HG02870 (cell line): ENCODE results near the gene WBP1.
"Not testable (repeated sequence)": the region's sequence is repeated elsewhere in the genome, so short reads cannot be mapped to it uniquely, and the experiment has no call there.

Source experiments
- ATAC-seq: cut with Tn5 transposase; IDR thresholded peaks from one replicate; pipeline ENCODE4 v1.9.1; 2021; ENCODE audit warnings: mild to moderate bottlenecking, moderate library complexity; ENCODE audit not compliant: unreplicated experiment

The WBP1 gene

DNA sequence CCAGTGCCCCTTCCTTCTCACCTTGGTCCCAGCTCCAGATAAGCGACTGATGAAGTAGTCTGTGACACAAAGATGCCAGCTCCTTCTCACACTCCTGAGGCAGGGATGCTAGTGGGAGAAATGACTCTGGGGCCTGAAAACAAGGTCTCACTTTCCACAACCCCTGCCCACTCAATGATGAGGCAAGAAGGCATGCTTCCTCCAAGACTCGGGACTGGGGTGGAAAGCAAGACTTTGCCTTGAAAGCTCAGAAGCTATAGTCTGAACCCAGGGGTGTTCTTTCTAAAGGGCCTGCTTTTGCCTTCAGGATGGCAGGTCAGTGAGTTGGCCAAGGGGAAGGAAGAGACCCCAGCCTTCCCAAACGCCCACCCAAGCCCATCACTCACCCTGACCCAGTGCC lies 23.2 kb downstream of the WBP1 start:
- ATAC-seq = no peak

DNA sequence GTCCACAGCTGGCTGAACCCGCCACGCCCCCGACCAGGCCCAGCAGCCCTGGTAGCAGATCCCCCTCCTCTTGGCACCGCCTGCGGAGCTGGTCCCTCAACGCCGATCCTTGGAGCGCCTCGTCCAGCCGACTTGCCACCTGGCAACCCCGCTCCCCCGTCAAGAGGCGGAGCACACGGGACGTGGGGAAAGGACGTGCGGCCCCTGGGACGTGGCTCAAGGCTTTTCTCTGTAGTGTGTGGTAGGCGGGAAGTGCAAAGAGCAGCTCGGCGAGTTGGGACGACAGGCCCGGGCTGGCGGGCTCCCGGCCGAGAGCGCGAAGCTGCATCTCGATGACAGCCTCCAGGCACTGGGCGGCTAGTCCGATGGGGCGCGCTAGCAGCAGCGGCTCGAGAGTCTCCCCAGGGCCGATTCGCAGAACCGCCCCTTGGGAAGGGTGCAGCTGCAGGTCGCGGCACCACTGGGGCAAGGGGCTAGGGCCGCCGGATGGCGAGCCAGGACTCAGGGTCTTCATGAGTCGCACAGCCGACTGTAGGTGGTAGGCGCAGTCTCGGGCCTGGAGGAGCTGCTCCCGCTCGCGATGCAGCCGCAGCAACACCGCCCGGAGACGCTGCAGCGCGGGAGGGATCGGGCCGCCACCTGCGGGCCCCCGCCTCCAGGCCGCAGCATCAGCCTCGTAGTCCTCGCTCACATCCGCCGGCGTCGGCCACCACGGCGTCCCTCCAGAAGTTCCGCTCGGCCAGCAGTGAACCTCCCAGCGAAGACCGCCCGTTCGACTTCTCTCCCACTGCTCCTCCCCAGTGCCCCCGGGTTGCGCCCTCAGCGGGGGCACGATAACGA lies 23.9 kb downstream of the WBP1 start:
- peak; percentile 38 for ATAC-seq

DNA sequence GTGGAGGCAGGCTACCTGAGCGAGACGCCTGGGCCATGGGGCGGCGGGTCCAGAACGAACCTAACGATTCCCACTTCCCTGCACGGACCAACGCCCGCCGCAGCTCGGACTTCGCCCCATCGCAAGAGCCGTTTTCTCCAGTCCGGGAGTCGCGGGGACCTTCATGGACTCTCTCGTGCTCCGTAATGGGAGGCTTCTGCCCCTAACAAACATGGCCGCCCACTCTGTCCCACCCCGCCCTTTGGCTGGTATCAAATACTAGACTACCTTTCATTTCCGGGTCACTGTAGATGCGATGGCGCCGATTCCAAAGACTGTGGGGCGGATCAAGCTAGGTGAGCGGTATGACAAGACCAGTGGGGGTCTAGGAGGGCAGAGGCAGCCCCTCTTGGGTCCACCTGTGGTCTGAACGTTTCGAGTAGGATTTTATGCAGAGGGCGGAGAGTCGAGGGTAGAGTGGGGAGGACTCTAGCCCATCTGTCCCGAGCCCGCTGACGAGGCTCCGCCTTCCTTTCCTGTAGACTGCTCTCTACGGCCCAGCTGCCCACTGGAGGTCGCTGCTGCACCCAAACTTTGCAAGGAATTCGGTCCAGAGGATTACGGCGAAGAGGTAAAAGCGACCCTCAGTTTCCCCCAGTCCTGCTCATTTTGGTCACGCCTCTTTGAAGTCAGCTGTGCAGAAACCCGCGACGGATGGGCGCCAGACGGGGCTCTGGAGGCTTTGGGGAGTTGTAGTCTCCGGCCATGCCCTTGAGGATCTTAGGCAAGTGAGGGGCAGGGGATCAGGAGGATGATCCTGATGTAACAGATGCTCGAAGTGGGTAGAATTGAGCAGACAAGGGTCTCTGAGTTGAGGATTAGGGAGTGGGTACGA lies 24.8 kb downstream of the WBP1 start, which contains the start of the genes CCDC142 and TTC31:
CCDC142 (minus strand) TSS at position 198 of the 874 bp plus-strand sequence; CDS start at position 37, 161 bp downstream.
TTC31 (plus strand) TSS at position 281 of the 874 bp plus-strand sequence; CDS start at position 296, 15 bp downstream.
- ATAC-seq = peak; percentile 90

DNA sequence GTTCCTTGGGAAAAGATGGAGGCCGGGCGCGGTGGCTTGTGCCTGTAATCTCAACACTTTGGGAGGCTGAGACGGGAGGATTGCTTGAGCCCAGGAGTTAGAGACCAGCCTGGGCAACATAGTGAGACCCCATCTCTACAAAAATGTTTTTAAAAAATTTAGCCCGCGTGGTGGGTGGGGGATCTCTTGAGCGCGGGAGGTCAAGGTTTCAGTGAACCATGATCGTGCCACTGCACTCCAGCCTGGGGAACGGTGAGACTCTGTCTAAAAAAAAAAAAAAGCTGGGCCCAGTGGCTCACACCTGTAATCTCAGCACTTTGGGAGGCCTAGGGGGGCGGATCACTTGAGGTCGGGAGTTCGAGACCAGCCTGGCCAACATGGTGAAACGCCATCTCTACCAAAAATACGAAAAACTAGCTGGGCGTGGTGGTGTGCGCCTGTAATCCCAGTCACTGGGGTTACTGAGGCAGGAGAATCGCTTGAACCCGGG lies 25.5 kb downstream of the WBP1 start:
- ATAC-seq = not testable (repeated sequence)

DNA sequence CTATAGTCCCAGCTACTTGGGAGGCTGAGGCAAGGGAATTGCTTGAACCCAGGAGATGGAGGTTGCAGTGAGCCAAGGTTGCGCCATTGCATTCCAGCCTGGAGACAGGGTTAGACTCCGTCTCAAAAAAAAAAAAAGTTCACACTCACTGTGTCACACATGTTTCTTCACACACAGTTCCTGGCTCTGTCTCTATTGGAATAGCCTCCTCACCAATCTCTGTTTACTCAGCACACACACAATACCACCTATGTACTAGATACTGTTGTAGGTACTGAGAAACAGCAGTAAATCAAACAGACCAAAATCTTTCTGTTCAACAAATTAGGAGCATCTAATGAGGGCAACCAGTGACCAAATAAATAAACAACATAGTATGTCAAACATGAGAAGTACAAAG lies 27.9 kb downstream of the WBP1 start:
- no peak for ATAC-seq

DNA sequence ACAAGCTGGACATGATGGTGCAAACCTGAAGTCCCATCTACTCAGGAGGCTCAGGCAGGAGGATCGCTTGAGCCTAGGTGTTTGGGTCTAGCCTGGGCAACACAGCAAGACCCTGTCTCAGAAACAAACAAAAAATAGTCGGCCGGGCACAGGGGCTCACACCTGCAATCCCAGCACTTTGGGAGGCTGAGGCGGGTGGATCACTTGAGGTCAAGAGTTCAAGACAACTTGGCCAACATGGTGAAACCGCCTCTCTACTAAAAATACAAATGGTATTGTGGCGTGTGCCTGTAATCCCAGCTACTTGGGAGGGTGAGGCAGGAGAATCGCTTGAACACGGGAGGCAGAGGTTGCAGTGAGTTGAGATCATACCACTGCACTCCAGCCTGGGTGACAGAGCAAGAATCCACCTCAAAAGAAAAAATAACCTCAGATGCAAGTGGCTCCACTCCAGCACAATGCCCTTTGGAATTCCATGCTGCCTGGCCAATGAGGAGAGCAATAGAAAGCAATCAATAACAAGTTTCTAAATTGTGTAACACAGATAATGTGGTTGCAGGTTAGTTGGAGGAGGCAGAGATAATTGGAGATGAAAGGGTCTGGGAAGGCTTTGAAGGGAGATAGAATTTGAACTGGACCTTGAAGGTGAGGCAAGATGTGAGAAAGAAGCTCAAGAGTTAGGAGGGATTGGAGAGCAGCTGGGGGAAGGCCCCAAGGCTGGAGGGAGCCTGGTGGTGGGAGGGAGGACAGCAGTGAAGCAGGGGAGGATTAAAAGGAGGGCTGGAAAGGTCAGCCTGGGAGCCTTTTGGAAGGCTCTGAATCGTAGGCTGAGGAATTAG lies 30.6 kb downstream of the WBP1 start:
- ATAC-seq = no peak

DNA sequence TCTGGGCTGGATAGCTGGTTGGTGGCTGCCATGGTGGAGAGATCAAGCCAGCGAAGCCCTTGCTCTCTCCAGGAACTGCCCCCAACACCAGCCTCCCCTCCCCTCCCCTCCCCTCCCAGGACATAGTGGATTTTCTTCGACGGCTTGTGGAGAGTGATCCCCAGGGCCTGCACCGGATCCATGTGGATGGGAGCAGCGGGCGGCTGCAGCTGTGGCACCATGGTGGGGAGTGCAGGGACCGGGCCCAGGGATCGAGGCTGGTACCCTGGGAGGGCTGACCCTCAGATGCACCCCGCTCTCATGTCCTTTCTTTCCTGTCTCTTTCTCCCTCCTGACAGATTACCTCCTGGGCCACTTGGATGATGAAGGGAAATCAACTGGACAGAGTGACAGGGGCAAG lies 31.7 kb downstream of the WBP1 start:
- no peak for ATAC-seq

DNA sequence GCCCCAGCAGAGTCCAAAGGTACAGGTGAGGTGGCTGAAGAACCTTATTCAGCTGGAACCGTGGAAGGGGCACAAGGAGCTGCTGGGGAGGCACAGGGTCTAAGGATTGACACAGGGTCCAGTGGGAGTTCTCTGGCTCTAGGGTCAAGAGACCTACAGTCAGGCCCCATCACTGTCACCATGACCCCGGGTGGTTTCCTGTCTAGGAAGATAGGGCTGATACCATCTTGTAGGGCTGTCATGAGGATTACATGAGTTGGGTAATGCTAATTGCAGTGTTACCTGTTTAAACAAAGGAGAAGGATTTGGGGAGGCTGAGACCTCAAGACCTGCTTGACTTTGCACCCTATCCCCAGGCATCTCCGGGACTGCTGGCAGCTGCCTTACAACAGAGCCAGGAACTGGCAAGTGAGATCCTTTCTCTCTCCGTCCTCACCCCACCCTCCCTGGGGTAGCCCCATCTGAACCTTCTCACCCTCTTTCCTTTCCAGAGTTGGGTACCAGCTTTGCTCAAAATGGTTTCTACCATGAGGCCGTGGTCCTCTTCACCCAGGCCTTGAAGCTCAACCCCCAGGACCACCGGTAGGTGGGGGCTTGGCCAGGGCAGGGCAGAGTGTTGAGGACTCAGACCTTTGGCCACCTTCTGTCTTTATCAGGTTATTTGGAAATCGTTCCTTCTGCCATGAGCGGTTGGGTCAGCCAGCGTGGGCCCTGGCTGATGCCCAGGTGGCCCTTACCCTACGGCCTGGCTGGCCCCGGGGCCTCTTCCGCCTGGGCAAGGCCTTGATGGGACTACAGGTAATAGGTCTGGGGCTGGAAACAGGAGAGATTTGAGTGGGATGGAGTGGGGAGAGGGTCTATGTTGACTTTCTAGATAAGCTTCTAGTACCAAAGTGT lies 33.7 kb downstream of the WBP1 start:
- no peak for ATAC-seq

DNA sequence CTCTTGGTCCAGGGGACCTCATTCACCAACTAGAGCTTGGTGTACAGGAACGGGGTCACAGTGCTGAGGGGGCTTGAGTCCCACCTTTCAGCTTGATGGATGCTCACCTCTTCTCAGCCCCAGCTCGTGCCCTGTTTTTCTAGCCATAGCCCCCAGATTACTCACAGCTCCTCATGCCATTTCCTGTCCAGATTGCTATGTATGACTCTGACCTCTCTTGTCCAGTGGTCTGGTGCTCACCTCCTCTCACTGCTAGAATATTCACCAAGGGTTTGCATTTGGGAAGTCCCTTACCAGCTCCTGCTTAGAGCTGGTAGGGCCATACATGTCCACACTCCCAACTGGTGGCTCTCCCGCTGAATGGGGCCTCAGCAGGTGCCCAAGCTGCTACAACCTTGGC lies 35.3 kb downstream of the WBP1 start:
- ATAC-seq = no peak

DNA sequence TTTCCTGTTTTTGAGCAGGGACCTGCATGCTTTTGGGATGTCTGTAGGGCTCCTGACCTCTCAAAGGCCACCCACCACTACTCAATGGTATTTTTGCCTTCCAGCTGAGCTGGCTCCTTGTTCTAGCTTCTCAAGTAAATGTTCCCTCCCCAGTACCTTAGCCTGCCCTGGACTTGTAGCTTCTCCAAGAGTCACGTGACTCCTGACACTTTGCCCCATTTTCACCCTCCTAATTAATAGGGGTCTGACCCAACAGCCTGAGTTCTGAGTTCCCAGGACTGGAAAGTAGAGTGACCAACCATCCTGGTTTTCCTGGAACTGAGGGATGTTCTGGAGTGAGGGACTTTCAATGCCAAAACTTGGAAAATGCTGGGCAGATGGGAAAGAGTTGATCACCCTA lies 37.2 kb downstream of the WBP1 start:
- no peak for ATAC-seq

DNA sequence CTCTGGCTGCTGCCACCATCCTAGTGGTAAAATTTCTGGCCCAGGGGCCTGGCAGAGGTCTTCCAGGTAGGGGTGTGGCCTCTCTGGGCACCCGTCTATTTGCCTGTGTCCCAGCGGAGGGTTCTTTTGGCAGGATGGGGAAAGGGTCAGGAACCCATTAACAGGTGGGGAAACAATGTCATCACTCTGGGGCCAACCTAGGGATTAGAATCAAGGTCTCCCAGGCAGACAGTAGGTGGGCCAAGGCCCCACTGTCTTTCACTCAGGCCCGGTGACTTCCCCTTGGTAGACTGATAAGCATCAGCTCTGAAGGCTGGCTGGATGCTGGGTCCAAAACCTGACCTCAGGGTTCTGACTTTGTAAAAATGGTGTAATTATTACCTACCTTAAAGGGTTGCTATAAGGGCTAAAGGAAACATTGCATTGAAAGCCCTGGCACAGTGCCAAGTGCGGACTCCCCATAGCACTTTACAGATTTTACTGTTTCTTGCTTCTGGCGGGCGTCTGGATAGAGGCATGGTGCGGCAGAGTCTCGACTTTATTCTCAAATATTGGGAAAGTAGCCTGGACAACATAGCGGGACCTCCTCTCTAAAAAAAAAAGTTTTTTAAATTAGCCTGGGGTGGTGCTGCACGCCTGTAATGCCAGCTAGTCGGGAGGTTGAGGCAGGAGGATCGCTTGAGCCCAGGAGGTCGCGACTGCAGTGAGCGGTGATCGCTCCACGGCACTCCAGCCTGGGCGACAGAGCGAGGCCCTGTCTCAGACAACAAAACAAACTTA lies 38.9 kb downstream of the WBP1 start:
- no peak for ATAC-seq

DNA sequence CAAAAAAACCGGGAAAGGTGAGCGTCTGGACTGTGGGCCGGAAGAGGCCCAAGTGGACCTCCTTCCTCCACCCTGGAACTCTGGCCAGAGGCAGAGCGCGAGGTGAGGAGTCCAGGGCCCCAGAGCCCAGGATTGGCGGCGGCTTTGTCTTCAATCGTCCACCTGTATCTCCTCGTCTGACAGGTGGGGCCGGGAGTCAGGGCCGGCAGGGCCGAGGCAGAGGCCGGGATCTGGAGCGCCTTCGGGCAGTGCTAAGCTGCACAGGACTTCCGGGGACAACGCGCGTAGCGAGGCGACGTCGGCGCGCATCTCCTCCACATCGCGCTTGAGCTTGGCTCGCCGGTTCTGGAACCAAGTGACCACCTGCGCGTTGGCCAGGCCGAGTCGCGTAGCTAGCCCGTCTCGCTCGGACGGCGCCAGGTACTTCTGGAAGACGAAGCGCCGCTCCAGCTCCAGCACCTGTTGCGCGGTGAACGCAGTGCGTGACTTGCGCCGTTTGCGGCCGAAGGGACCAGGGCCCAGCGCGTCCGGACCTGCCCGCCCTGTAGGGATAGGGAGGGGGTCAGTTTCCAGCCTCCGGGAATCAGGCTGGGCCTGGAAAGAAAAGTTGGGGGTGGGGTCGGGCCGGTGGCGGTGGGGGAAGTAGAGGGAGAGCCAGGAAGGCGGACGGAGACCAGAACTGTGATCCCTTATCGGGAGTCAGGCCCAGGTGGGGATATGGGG lies 39.7 kb downstream of the WBP1 start:
- ATAC-seq = peak; percentile 45

DNA sequence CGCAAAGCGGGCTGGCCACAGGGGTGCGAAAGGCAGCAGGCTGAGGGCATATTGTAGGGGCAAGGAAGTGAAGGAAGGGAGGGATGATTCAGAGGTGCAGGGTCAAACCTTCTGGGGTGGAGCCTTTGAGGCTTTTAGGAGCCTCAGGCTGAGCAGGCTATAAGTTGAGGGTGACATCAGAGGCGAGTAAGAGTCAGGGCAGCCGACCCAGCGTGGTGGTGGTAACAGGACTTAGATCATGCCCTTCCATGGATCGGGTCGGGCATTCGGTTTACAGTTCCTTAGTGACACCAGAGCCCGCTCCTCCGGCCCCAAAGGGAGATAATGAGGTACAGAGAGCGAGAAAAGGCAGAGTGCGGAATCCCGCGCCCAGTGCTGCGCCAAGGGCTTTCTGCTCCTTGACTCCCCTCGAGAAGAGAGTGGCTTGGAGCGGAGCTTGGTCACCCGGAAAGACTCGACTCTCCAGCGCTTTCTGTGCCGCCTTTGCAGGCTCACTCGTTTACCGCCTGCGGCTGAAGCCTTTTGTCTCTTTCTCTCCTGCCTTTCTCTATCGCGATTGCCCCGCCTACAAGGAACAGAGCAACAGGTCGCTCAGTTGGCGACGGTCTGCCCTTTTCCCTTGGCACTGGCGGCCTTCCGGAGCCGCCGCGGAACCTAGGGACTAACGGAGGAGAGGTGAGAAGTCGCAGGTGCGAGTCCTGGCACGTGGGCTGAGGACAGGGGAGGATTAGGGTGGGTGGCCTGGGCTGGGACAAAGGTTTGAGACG lies 40.4 kb downstream of the WBP1 start:
- ATAC-seq = no peak

DNA sequence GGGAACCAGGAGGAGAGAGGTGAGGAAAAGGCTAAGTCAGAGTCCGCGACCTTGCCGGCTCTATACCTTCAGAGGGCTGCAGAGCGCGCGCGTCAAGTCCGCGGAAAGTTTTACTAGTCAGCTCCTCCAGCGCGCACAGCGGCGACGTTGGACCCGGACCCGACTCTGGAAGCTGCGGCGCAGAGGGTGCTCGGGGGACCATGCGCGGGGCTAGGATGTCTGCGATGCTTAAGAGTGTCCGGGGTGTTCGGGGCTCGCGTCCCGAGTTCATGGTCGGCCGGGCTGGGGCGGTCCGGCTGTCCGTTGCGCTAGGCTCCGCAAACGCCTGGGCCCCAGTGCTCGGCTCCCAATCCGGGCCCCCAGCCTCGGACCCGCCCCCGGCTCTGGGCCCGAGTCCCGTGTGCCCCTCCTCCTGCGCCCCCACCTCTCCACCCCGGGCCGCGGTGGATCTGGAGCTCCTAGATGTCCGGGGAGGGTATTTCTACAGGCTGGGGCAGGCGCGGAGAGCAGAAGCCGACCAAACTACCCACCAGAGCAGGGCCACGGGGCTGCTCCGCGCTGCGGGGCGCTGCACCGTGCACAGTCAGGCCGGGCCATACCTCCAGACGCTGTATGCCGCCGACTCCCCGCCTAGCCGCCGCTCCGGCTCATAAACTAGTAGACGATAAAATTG lies 41.2 kb downstream of the WBP1 start, which contains the start of gene LBX2:
LBX2 (minus strand) TSS at position 337 of the 673 bp plus-strand sequence; CDS start at position 271, 66 bp downstream.
- no peak for ATAC-seq

DNA sequence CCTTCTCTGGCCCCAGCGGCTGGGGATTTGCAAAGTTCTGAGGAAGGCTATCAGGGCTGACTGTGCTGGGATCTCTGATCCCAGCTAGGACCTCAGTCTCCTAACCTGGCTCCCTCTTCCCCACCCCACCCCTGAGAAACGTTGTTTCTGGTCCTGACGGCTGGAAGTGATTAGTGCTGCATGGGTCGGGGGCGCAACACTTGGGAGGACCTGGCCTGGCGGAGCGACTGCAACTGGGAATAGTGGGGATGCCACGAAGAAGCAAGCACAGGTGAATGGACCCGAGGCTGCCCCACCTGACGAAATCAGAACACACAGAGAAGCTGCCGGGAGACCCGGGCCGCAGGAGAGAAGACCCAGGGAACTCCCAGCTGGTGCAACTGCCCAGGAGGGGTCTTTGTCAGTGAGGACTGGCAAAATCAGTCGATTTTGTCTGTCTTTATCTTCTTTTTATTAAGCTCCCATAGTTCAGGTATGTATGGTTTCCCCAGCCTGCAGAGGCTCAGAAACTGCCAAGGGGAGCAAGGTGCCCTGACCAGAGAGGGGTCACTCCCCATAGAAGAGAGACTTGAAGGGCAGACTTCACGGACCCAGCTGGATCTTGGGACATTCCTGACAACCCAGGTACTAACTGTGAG lies 41.8 kb downstream of the WBP1 start:
- no peak for ATAC-seq

DNA sequence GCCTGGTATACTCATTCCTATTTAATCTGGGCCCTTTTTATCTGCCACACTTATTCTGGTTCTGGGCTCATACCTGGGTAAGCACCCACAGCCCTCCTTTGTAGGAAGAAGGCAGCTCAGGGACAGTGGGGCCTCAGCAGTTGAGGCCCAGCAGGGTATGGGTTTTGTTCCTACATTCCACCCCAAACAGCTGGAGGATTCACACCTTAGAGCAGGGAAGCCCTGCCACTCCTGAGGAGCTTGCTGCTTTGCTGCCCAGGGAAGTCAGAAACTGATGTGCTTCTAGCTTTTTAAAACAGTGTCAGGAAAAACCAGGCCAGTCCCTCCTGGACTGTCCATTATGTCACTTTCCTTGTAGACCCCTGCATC lies 42.3 kb downstream of the WBP1 start:
- no peak for ATAC-seq
